Transverse colon (tissue), 4 donors: Measurements from ENCODE around the gene SNORC.

ENCODE experiments used
- CTCF ChIP-seq, 5 experiments: fragments of 200-600 bp in 3 of 5; fragments of 450-650 bp in 2 of 5; sonication (generic) in 3 of 5; IDR thresholded peaks; 1 replicate in 2 of 5; 2 replicates in 3 of 5; pipeline ENCODE4 v1.5.1; 2016 to 2017; ENCODE audit warnings: antibody characterized with exemption in 5 of 5, inconsistent platforms in 3 of 5, mild to moderate bottlenecking in 2 of 5, moderate library complexity in 1 of 5
- EP300 ChIP-seq: sonication (generic); formaldehyde crosslinking; IDR thresholded peaks from one replicate; pipeline ENCODE4 v1.6.1; 2017; ENCODE audit warnings: antibody characterized with exemption, low read depth
- POLR2A ChIP-seq: fragments of 450-650 bp; IDR thresholded peaks from one replicate; pipeline ENCODE4 v1.6.1; 2016; ENCODE audit warnings: antibody characterized with exemption, mild to moderate bottlenecking, moderate library complexity
- POLR2AphosphoS5 ChIP-seq, 3 donors: sonication (generic); formaldehyde crosslinking; IDR thresholded peaks; one replicate each; pipeline ENCODE4 v1.6.1; 2016; ENCODE audit warnings: antibody characterized with exemption in 3 of 3

- TF ChIP-seq CTCF (IDR thresholded peaks at IDR 0.05) (no peak), POLR2A (no peak), POLR2AphosphoS5 (IDR thresholded peaks at IDR 0.05) (no peak), EP300 (no peak)
These were observed 27.4 kb upstream of the SNORC start for GRCh38 chr2:232842689-232843088.
